Activated CD8-positive, alpha-beta T cell treated with anti-CD3 and anti-CD28 coated beads, Interleukin-2, amount 10 ng/mL, durations not matched to agents 7 days and 5 days (primary cell): Measurements from ENCODE around the gene CTSD. TPM values are rescaled to one million over a fixed set of nuclear protein-coding genes. Genes with fewer than 3 reads are reported as not detected.
"Not testable (repeated sequence)": the region's sequence is repeated elsewhere in the genome, so short reads cannot be mapped to it uniquely, and the experiment has no call there.

Source experiments
- ATAC-seq: fragments of 150-1000 bp; cut with Tn5 transposase; one replicate; pipeline ENCODE4 v1.10.0; 2021; ENCODE audit warnings: moderate library complexity
- CTCF ChIA-PET: fragments of 350-600 bp; sonication (Branson Sonifier 250); formaldehyde crosslinking; loops from one replicate; lab custom pipeline; 2021; ENCODE audit warnings: antibody characterized with exemption; lab: Charles Lee
- POLR2A ChIA-PET: fragments of 350-600 bp; sonication (Branson Sonifier 250); formaldehyde crosslinking; loops from one replicate; lab custom pipeline; 2021; ENCODE audit warnings: antibody characterized with exemption; lab: Charles Lee
- DNase-seq: peaks from one replicate; pipeline ENCODE4 v3.0.0-alpha.2; 2020
- H3K27ac Mint-ChIP-seq: one replicate; pipeline ENCODE4 v1.8.0; 2021; ENCODE audit warnings: mild to moderate bottlenecking, mixed read lengths
- H3K27me3 Mint-ChIP-seq: one replicate; pipeline ENCODE4 v1.8.0; 2021; ENCODE audit warnings: low read depth, mixed read lengths
- H3K36me3 Mint-ChIP-seq: one replicate; pipeline ENCODE4 v1.8.0; 2021; ENCODE audit warnings: low read depth, mixed read lengths
- H3K4me1 Mint-ChIP-seq: one replicate; pipeline ENCODE4 v1.8.0; 2021; ENCODE audit warnings: low read depth, mixed read lengths
- H3K4me3 Mint-ChIP-seq: one replicate; pipeline ENCODE4 v1.8.0; 2021; ENCODE audit warnings: mild to moderate bottlenecking, mixed read lengths
- H3K9me3 Mint-ChIP-seq: one replicate; pipeline ENCODE4 v1.8.0; 2022; ENCODE audit warnings: mixed read lengths; ENCODE audit not compliant: insufficient read depth
- total RNA-seq, 2 experiments: library from RNA; stranded (reverse); gene quantifications; one replicate each; pipeline ENCODE4 v1.2.3, GENCODE V29; 2021

The CTSD gene
- 100 to 1,000 TPM; 153 to 172 TPM for total RNA-seq

DNA sequence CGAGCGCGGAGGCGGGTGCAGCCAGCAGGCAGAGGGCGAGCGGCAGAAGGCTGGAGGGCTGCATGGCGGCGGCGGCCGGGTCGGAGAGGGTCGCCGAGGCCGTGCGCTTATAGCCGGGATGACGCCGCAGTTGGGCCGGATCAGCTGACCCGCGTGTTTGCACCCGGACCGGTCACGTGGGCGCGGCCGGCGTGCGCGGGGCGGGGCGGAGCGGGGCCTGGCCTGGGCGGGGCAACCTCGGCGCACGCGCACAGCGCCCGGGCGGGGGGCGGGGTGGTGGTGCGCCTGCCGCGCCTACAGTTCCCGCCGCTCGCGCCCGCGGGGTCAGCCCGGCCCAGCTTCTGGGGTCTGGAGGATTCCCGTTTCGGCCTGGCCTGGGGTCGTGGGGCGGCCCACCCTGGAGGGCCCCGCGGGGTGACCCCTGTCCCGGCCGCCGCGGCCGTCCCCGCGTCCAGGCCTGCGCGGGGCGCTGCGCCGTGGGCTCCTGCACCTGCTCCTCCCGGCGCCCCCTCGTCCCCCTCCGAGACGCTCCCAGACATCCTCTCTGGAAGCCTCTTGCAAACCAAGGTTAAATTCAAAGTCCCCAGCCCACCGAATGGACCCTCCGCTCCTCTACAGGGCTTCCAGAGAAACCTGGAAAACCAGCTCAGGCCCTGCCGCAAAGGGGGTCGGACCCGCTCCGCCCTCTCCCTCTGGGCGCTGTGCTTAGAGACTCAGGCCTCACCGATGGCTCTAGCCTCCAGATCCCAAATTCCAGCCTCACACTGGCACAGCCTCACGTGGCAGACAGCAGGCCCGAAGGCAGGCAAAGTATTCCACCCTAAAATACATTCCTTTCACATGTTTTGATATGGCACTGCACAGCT, at the start of gene CTSD:
CTSD (minus strand) TSS at position 132 of the 866 bp plus-strand sequence; CDS start at position 64, 68 bp downstream.
- Mint-ChIP-seq H3K4me1 (peaks cover 42% of the 10 kb centered on the region), H3K27me3 (no peaks in the 10 kb centered on the region), H3K4me3 (peak within 1 kb of the TSS; percentile 86), H3K9me3 (no peaks in the 10 kb centered on the region), H3K27ac (peak within 1 kb of the TSS; percentile 67), H3K36me3 (peaks cover 21% of the 10 kb centered on the region)
- ATAC-seq (peak; percentile 81), DNase-seq (peak; percentile 91)
- ChIA-PET POLR2A (interaction anchor here (1.5 kb wide), 1 partner anchor 9 kb away, joined by 6 read pairs; no protein-coding TSS in a partner anchor), CTCF (interaction anchor here (1.0 to 1.7 kb wide), 4 partner anchors 9 to 70 kb away, joined by 3 to 7 read pairs (median 4); no protein-coding TSS in a partner anchor)

DNA sequence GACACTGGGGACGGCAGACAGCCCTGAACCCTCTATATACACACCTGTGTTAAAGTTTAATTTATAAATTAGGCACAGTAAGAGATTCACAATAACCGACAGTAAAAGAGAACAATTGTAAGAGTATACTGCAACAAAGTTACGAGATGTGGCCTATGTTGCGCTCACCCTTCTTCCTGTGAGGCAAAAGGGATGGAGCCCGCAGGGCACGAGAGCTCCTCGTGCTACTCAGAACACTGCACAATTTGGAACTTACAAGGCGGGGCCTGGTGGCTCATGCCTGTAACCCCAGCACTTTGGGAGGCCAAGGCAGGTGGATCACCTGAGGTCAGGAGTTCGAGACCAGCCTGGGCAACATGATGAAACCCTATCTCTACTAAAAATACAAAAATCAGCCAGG, 49.6 kb upstream of the CTSD start:
- DNase-seq, POLR2A ChIA-PET, H3K4me3 Mint-ChIP-seq, H3K36me3 Mint-ChIP-seq, ATAC-seq, H3K27ac Mint-ChIP-seq, H3K9me3 Mint-ChIP-seq, CTCF ChIA-PET, H3K4me1 Mint-ChIP-seq: not testable (repeated sequence)
- peaks cover 14% of the 10 kb centered on the region for H3K27me3 Mint-ChIP-seq

DNA sequence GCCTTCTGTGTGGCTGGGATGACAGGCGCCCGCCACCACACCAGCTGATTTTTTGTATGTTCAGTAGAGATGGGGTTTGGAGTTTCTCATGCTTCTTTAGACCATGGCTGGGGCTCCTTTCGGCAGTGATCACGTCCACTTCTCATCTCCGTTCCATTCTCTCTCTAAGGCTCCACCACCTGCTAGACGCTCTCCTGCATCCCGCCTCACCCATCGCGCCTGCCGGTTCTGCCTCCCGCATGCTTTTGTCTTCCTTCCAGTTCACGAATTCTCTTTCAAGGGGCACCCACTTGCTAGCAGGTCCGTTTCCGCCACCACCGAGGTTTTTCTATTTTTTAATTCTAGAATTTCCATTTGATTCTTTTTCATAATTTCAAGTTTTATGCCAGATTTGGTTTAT, 49.1 kb upstream of the CTSD start:
- H3K4me3 Mint-ChIP-seq: no peak overlapping the region
- POLR2A ChIA-PET: no interaction called here
- no peak overlapping the region for H3K27ac Mint-ChIP-seq
- peaks cover 16% of the 10 kb centered on the region for H3K27me3 Mint-ChIP-seq
- H3K36me3 Mint-ChIP-seq: no peaks in the 10 kb centered on the region
- peaks cover 6% of the 10 kb centered on the region for H3K9me3 Mint-ChIP-seq
- no peak for DNase-seq
- ATAC-seq: no peak
- H3K4me1 Mint-ChIP-seq: no peaks in the 10 kb centered on the region
- CTCF ChIA-PET: interaction anchor here (0.7 kb wide), 1 partner anchor 119 kb away, joined by 3 read pairs; no protein-coding TSS in a partner anchor

- no peaks in the 10 kb centered on the region for H3K36me3 Mint-ChIP-seq
- no peak overlapping the region for H3K4me3 Mint-ChIP-seq
- peaks cover 2% of the 10 kb centered on the region for H3K9me3 Mint-ChIP-seq
- no peak overlapping the region for H3K27ac Mint-ChIP-seq
- CTCF ChIA-PET: interaction anchor here (0.7 kb wide), 1 partner anchor 119 kb away, joined by 3 read pairs; no protein-coding TSS in a partner anchor
- no peaks in the 10 kb centered on the region for H3K4me1 Mint-ChIP-seq
- DNase-seq: no peak
- ATAC-seq: no peak
- H3K27me3 Mint-ChIP-seq: peaks cover 17% of the 10 kb centered on the region
- POLR2A ChIA-PET: no interaction called here
Observed at GRCh38 chr11:1812274-1812673, 48.5 kb upstream of the CTSD start.

- peaks cover 14% of the 10 kb centered on the region for H3K27me3 Mint-ChIP-seq
- CTCF ChIA-PET: interaction anchor here (4.1 kb wide), 1 partner anchor 117 kb away, joined by 29 read pairs; no protein-coding TSS in a partner anchor
Observed at GRCh38 chr11:1810761-1811160, 47.0 kb upstream of the CTSD start.

GRCh38 chr11:1807264-1807995, 43.7 kb upstream of the CTSD start:
- no peak overlapping the region for H3K27ac Mint-ChIP-seq
- ChIA-PET POLR2A (no interaction called here), CTCF (interaction anchor here (1.2 to 4.1 kb wide), 5 partner anchors 24 to 114 kb away, joined by 3 to 29 read pairs (median 6); no protein-coding TSS in a partner anchor)
- peaks cover 25% of the 10 kb centered on the region for H3K27me3 Mint-ChIP-seq
- no peaks in the 10 kb centered on the region for H3K9me3 Mint-ChIP-seq
- ATAC-seq (no peak), DNase-seq (no peak)
- no peaks in the 10 kb centered on the region for H3K4me1 Mint-ChIP-seq
- H3K36me3 Mint-ChIP-seq: no peaks in the 10 kb centered on the region
- no peak overlapping the region for H3K4me3 Mint-ChIP-seq

More at GRCh38 chr11:1810761-1811160, 47.0 kb upstream of the CTSD start:
- Mint-ChIP-seq H3K27ac (no peak overlapping the region), H3K4me1 (no peaks in the 10 kb centered on the region), H3K4me3 (no peak overlapping the region), H3K9me3 (no peaks in the 10 kb centered on the region), H3K36me3 (no peaks in the 10 kb centered on the region)
- ATAC-seq (no peak), DNase-seq (no peak)
- POLR2A ChIA-PET: no interaction called here

DNA sequence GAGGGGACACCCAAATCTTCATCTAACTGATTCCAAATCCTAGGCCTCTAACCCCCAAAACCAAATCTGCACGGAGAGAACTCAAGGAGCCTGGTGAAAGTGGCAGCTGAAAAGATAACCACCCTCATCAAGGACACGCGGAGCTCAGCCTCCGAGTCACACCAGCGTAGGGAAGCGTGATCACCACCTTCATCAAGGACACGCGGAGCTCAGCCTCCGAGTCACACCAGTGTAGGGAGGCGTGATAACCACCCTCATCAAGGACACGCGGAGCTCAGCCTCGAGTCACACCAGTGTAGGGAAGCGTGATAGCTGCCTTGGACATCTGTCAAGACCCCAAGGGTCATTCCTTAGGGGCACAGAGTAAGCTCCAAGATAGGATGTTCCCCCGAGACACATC, 41.8 kb upstream of the CTSD start:
- Mint-ChIP-seq H3K9me3 (no peaks in the 10 kb centered on the region), H3K27me3 (peaks cover 29% of the 10 kb centered on the region), H3K27ac (no peak overlapping the region), H3K4me1 (no peaks in the 10 kb centered on the region), H3K36me3 (no peaks in the 10 kb centered on the region), H3K4me3 (no peak overlapping the region)
- DNase-seq (no peak), ATAC-seq (no peak)
- CTCF ChIA-PET: interaction anchor here (0.6 to 2.8 kb wide), 4 partner anchors 28 to 499 kb away, joined by 3 to 14 read pairs (median 6); no protein-coding TSS in a partner anchor
- POLR2A ChIA-PET: no interaction called here

- DNase-seq, H3K27ac Mint-ChIP-seq, POLR2A ChIA-PET, ATAC-seq, H3K9me3 Mint-ChIP-seq, H3K36me3 Mint-ChIP-seq, H3K4me3 Mint-ChIP-seq, H3K4me1 Mint-ChIP-seq: not testable (repeated sequence)
- CTCF ChIA-PET: interaction anchor here (1.9 to 2.4 kb wide), 2 partner anchors 29 to 110 kb away, joined by 7 to 9 read pairs; no protein-coding TSS in a partner anchor
- peaks cover 25% of the 10 kb centered on the region for H3K27me3 Mint-ChIP-seq
Observed at GRCh38 chr11:1803835-1804519, 40.2 kb upstream of the CTSD start.

DNA sequence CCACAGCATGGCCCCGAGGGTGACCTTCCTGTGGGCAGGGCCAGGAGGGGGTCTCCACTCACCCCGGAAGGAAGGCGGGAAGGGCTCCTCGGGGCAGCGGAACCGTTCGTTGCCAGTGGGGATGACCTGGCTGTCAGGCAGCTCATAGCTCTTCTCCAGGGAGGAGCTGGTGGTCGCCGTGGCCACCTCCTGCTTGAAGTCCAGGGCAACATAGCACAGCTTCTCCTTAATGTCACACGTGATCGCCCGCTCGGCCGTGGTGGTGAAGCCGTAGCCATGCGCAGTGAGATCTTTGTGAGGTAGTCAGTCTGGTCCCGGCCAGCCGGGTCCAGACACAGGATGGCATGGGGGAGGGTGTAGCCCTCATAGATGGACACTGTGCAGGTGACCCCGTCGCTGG, 39.5 kb upstream of the CTSD start:
- no peak overlapping the region for H3K27ac Mint-ChIP-seq
- H3K9me3 Mint-ChIP-seq: no peaks in the 10 kb centered on the region
- H3K4me3 Mint-ChIP-seq: no peak overlapping the region
- peaks cover 25% of the 10 kb centered on the region for H3K27me3 Mint-ChIP-seq
- ATAC-seq (no peak), DNase-seq (no peak)
- H3K36me3 Mint-ChIP-seq: no peaks in the 10 kb centered on the region
- no peaks in the 10 kb centered on the region for H3K4me1 Mint-ChIP-seq
- CTCF ChIA-PET: interaction anchor here (1.9 kb wide), 1 partner anchor 109 kb away, joined by 7 read pairs; no protein-coding TSS in a partner anchor
- POLR2A ChIA-PET: no interaction called here

GRCh38 chr11:1797391-1798125, 33.8 kb upstream of the CTSD start:
- no peak overlapping the region for H3K27ac Mint-ChIP-seq
- no peak overlapping the region for H3K4me3 Mint-ChIP-seq
- DNase-seq: no peak
- H3K36me3 Mint-ChIP-seq: no peaks in the 10 kb centered on the region
- no peaks in the 10 kb centered on the region for H3K9me3 Mint-ChIP-seq
- no peak for ATAC-seq
- H3K4me1 Mint-ChIP-seq: peaks cover 8% of the 10 kb centered on the region
- H3K27me3 Mint-ChIP-seq: peaks cover 16% of the 10 kb centered on the region
- ChIA-PET CTCF (interaction anchor here (1.8 kb wide), 1 partner anchor 104 kb away, joined by 5 read pairs; no protein-coding TSS in a partner anchor), POLR2A (interaction anchor here (1.1 kb wide), 1 partner anchor 53 kb away, joined by 3 read pairs; no protein-coding TSS in a partner anchor)
